ENCODE results near the gene GPR17.

The GPR17 gene

DNA sequence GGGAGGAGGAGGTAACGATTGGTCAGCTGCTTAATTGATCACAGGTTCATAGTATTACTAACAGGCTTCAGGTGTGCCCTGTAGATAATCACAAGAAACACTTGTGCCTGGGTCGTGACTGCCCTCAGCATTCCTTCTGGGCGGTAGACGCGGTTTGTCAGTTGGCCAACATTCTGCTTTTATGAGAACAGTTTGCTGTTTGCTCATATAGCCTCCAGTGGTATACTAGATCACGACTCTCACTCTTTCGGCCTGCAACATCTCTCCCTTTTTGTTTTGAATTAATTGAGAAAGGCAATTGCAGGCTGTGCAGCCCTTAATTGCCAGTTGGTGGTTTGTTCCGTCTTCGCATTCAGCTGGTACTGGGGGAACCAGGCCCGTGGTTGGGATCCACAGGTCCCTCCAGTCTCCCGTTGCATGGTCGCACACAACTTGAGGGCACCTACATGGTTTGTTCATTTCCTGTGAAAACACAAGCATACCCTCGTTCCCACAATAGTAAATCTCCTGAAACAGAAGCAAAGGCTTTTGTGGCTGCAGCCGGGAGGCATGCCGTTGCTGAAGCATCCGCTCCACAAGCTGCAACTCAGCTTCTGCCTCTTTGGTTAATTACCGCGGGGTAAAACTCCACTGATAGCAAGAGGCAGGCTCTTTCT lies 30.3 kb upstream of the GPR17 start:
- no CpG with 5 or more reads among the region's 18 CpGs for WGBS (ENCODE audit: insufficient coverage, insufficient read length)
- Histone ChIP-seq H3K4me1 (ENCODE audit: control insufficient read depth, insufficient read depth, low read length) (no peaks in the 10 kb centered on the region), H3K27me3 (ENCODE audit: control insufficient read depth, insufficient read depth, low read length) (no peaks in the 10 kb centered on the region), H3K4me3 (ENCODE audit: low read length) (no peak overlapping the region), H3K9me3 (ENCODE audit: control insufficient read depth, insufficient read depth, low read length) (no peaks in the 10 kb centered on the region), H3K27ac (ENCODE audit: low read length) (no peak overlapping the region), H3K36me3 (ENCODE audit: control insufficient read depth, insufficient read depth, low read length) (no peaks in the 10 kb centered on the region)
- DNase-seq (ENCODE audit: low read depth, low spot score): no peak

- H3K36me3 ChIP-seq (ENCODE audit: control insufficient read depth, insufficient read depth, low read length): no peaks in the 10 kb centered on the region
- H3K27me3 ChIP-seq (ENCODE audit: control insufficient read depth, insufficient read depth, low read length): no peaks in the 10 kb centered on the region
- no CpG with 5 or more reads among the region's 7 CpGs for WGBS (ENCODE audit: insufficient coverage, insufficient read length)
- H3K4me1 ChIP-seq (ENCODE audit: control insufficient read depth, insufficient read depth, low read length): no peaks in the 10 kb centered on the region
- H3K27ac ChIP-seq (ENCODE audit: low read length): no peak overlapping the region
- no peak overlapping the region for H3K4me3 ChIP-seq (ENCODE audit: low read length)
- no peak for DNase-seq (ENCODE audit: low read depth, low spot score)
- no peaks in the 10 kb centered on the region for H3K9me3 ChIP-seq (ENCODE audit: control insufficient read depth, insufficient read depth, low read length)
These were observed 27.3 kb upstream of the GPR17 start for GRCh38 chr2:127618551-127619202.

- H3K36me3 ChIP-seq (ENCODE audit: control insufficient read depth, insufficient read depth, low read length): no peaks in the 10 kb centered on the region
These were observed 26.8 kb upstream of the GPR17 start for GRCh38 chr2:127619203-127619590.

DNA sequence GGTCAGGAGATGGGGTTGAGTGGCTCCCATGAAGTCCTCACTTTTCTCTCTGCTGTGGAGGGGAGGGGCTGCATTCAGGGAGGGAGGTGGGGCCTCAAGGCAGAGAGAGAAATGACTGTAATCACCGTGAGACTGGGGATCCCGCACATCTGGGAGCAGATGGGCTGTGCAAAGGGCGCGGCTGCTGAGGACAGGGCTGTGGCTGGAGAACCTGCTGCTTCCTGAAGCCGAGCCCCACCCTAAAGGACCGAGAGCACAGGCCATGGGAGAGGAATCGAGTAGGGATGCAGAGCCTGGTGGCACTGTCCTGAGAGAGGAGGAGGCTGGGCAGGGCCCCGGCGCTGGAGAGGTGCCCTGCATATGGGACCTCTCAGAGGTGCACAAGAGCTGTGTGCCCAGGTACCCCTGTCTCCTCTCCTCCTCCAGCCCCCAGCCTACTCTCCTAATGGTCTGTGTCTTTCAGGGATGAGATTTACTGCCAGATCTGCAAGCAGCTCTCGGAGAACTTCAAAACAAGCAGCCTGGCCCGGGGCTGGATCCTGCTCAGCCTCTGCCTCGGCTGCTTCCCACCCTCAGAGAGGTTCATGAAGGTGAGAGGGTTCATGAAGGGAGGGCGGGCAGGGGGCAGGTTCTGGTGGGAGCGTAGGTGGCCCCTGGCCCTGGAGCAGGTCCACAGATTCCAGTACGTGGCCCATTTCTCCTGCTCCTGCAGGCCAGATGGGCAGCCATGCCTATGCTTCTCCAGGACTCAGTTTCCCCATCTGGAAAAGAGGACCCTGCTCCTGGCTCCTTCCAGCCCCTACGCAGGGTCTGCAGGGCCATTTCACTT lies 25.9 kb upstream of the GPR17 start:
- H3K27ac ChIP-seq (ENCODE audit: low read length): no peak overlapping the region
- H3K4me3 ChIP-seq (ENCODE audit: low read length): no peak overlapping the region
- no CpG with 5 or more reads among the region's 16 CpGs for WGBS (ENCODE audit: insufficient coverage, insufficient read length)

More at GRCh38 chr2:127619203-127619590, 26.8 kb upstream of the GPR17 start:
- Histone ChIP-seq H3K27ac (ENCODE audit: low read length) (no peak overlapping the region), H3K4me1 (ENCODE audit: control insufficient read depth, insufficient read depth, low read length) (no peaks in the 10 kb centered on the region), H3K9me3 (ENCODE audit: control insufficient read depth, insufficient read depth, low read length) (no peaks in the 10 kb centered on the region), H3K27me3 (ENCODE audit: control insufficient read depth, insufficient read depth, low read length) (no peaks in the 10 kb centered on the region), H3K4me3 (ENCODE audit: low read length) (no peak overlapping the region)
- WGBS (ENCODE audit: insufficient coverage, insufficient read length): no CpG with 5 or more reads among the region's 6 CpGs
- DNase-seq (ENCODE audit: low read depth, low spot score): no peak

DNA sequence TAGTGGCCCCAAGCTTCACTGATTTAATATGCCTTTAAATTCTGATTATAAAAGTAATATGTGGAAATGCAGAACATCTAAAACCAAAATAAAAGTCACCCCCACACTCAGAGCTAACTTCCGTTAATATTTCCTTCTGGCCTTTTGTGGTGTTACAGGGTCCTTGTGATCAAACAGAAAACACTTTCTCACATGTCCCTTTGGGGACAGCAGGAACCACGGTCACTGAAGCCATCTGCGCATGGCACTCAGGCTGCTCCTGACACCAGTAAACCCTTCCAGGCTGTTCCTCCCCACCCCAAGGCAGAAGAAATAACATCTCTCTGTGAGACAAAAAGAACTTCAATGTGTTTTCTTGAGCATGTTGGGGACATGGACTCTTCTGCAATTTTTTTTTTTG lies 25.1 kb upstream of the GPR17 start:
- H3K4me3 ChIP-seq (ENCODE audit: low read length): no peak overlapping the region
- no peaks in the 10 kb centered on the region for H3K9me3 ChIP-seq (ENCODE audit: control insufficient read depth, insufficient read depth, low read length)
- no peak for DNase-seq (ENCODE audit: low read depth, low spot score)
- WGBS (ENCODE audit: insufficient coverage, insufficient read length): no CpG with 5 or more reads among the region's 3 CpGs
- H3K4me1 ChIP-seq (ENCODE audit: control insufficient read depth, insufficient read depth, low read length): no peaks in the 10 kb centered on the region
- H3K27ac ChIP-seq (ENCODE audit: low read length): no peak overlapping the region
- no peaks in the 10 kb centered on the region for H3K36me3 ChIP-seq (ENCODE audit: control insufficient read depth, insufficient read depth, low read length)
- H3K27me3 ChIP-seq (ENCODE audit: control insufficient read depth, insufficient read depth, low read length): no peaks in the 10 kb centered on the region

More for the DNA sequence above, 25.9 kb upstream of the GPR17 start:
- H3K4me1 ChIP-seq (ENCODE audit: control insufficient read depth, insufficient read depth, low read length): no peaks in the 10 kb centered on the region
- H3K36me3 ChIP-seq (ENCODE audit: control insufficient read depth, insufficient read depth, low read length): no peaks in the 10 kb centered on the region
- H3K27me3 ChIP-seq (ENCODE audit: control insufficient read depth, insufficient read depth, low read length): no peaks in the 10 kb centered on the region
- DNase-seq (ENCODE audit: low read depth, low spot score): no peak
- H3K9me3 ChIP-seq (ENCODE audit: control insufficient read depth, insufficient read depth, low read length): no peaks in the 10 kb centered on the region

- Histone ChIP-seq H3K9me3 (ENCODE audit: control insufficient read depth, insufficient read depth, low read length) (no peaks in the 10 kb centered on the region), H3K36me3 (ENCODE audit: control insufficient read depth, insufficient read depth, low read length) (no peaks in the 10 kb centered on the region), H3K27me3 (ENCODE audit: control insufficient read depth, insufficient read depth, low read length) (no peaks in the 10 kb centered on the region), H3K27ac (ENCODE audit: low read length) (no peak overlapping the region), H3K4me3 (ENCODE audit: low read length) (no peak overlapping the region), H3K4me1 (ENCODE audit: control insufficient read depth, insufficient read depth, low read length) (no peaks in the 10 kb centered on the region)
- no peak for DNase-seq (ENCODE audit: low read depth, low spot score)
- no CpG with 5 or more reads among the region's 15 CpGs for WGBS (ENCODE audit: insufficient coverage, insufficient read length)
These were observed 23.9 kb upstream of the GPR17 start for GRCh38 chr2:127621981-127622431.

DNA sequence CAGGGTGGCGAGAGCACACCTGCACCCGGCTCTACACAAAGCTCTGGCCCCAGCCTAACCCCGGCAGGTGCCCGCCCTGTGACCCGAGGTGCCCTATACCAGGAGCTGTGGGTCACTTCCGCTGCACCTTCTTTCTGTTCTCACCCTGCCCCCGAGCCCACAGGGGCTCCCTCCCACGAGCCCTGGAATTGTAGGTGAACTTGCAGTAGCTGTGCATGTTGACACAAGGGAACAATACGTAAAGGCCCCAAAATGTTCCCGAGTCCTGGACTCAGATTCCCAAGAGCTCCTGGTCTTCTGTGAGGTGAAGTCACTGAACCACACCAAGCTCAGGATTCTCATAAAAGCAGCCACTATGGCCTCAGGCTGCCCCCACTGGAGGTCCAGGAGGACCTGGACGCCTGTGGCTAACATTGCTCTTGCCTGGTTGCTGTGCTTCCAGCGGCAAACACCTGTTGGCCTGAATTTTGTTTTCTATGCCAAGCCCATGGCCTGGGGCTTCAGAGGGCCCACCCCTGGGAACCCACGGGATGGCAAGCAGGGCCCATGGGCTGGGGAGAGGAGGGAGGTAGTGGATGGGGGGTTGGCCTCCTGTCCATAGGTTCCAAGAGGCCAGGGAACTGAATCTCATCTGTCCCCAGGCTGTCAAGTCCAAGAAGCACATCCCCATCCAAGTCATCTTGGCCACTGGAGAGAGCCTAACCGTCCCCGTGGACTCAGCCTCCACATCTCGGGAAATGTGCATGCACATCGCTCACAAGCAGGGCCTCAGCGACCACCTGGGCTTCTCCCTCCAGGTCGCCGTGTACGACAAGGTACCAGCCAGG lies 23.2 kb upstream of the GPR17 start:
- no peak overlapping the region for H3K4me3 ChIP-seq (ENCODE audit: low read length)
- no peaks in the 10 kb centered on the region for H3K27me3 ChIP-seq (ENCODE audit: control insufficient read depth, insufficient read depth, low read length)
- no CpG with 5 or more reads among the region's 21 CpGs for WGBS (ENCODE audit: insufficient coverage, insufficient read length)
- no peaks in the 10 kb centered on the region for H3K36me3 ChIP-seq (ENCODE audit: control insufficient read depth, insufficient read depth, low read length)
- H3K4me1 ChIP-seq (ENCODE audit: control insufficient read depth, insufficient read depth, low read length): no peaks in the 10 kb centered on the region
- no peak for DNase-seq (ENCODE audit: low read depth, low spot score)
- no peak overlapping the region for H3K27ac ChIP-seq (ENCODE audit: low read length)
- H3K9me3 ChIP-seq (ENCODE audit: control insufficient read depth, insufficient read depth, low read length): no peaks in the 10 kb centered on the region

DNA sequence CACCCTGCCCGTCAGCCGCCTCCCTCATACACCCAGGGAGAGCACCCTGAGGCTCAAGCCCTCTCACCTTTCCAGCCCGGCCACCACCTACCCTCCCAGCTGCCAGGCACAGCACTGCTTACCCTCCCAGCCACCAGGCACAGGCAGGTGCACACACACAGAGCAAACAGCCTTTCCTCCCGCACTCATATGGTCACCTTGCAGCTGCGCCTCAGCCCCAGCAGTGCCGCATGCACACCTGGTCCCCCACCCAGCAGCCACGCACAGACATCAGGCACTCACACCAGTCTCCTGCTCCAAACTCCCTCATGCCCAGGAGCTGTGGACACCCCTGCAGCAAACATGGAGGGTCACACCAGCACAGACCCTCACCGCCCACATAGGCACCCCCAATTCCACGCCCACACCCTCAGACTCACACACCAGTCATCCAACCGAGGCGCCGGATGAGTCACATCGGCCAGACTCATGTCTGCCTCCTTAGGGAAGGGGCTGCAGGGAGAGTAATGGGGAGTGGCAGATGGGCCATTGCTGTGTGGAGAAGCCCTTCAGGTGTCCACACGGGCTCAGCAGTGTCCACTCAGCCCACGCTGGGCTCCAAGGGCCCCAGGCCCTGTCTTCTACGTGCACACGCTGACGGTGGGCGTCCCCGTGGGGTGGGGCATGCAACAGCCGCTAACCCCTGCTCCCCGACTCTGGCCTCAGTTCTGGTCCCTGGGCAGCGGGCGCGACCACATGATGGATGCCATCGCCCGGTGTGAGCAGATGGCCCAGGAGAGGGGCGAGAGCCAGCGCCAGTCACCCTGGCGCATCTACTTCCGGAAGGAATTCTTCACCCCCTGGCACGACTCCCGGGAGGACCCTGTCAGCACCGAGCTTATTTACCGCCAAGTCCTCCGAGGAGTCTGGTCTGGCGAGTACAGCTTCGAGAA lies 22.3 kb upstream of the GPR17 start:
- Histone ChIP-seq H3K4me3 (ENCODE audit: low read length) (no peak overlapping the region), H3K36me3 (ENCODE audit: control insufficient read depth, insufficient read depth, low read length) (no peaks in the 10 kb centered on the region), H3K27ac (ENCODE audit: low read length) (no peak overlapping the region), H3K4me1 (ENCODE audit: control insufficient read depth, insufficient read depth, low read length) (no peaks in the 10 kb centered on the region), H3K27me3 (ENCODE audit: control insufficient read depth, insufficient read depth, low read length) (no peaks in the 10 kb centered on the region), H3K9me3 (ENCODE audit: control insufficient read depth, insufficient read depth, low read length) (no peaks in the 10 kb centered on the region)
- no CpG with 5 or more reads among the region's 38 CpGs for WGBS (ENCODE audit: insufficient coverage, insufficient read length)
- no peak for DNase-seq (ENCODE audit: low read depth, low spot score)

DNA sequence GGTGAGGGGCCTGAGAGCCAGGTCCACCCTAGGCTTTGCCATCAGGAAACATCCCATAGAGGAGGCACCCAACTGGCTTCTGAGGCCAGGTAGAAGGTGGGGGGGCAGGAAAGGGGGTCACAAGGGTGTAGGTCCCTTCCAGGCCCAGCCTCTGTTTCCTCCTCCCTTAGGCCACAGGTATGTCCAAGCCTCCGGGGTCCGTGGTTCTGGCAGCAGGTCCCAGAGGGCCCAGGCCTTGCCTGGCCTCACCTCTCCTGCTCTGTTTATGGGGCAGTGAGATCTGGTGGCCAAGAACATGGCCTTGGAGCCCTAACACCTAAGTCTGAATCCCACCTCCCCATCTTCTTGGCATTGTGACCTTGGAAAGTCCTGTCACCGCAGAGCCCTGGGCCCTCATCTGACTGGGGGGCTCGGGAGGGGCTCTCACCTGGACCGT lies 21.6 kb upstream of the GPR17 start:
- H3K9me3 ChIP-seq (ENCODE audit: control insufficient read depth, insufficient read depth, low read length): no peaks in the 10 kb centered on the region
- WGBS (ENCODE audit: insufficient coverage, insufficient read length): no CpG with 5 or more reads among the region's 5 CpGs
- H3K27ac ChIP-seq (ENCODE audit: low read length): no peak overlapping the region
- no peaks in the 10 kb centered on the region for H3K36me3 ChIP-seq (ENCODE audit: control insufficient read depth, insufficient read depth, low read length)
- H3K4me1 ChIP-seq (ENCODE audit: control insufficient read depth, insufficient read depth, low read length): no peaks in the 10 kb centered on the region
- no peak for DNase-seq (ENCODE audit: low read depth, low spot score)
- no peaks in the 10 kb centered on the region for H3K27me3 ChIP-seq (ENCODE audit: control insufficient read depth, insufficient read depth, low read length)
- no peak overlapping the region for H3K4me3 ChIP-seq (ENCODE audit: low read length)

All from iPS DF 6.9 (cell line).